Breast epithelium (tissue), 4 donors: Measurements from ENCODE around the gene KRTAP4-3. TPM values are rescaled to one million over a fixed set of nuclear protein-coding genes. Genes with fewer than 3 reads are reported as not detected.
"Not testable (repeated sequence)": the region's sequence is repeated elsewhere in the genome, so short reads cannot be mapped to it uniquely, and the experiment has no call there.

ENCODE experiments used
- DNase-seq, 2 donors: peaks; one replicate each; pipeline ENCODE4 v3.0.0-alpha.2; 2019; ENCODE audit warnings: low spot score in 2 of 2
- H3K27ac ChIP-seq, 2 donors: fragments of 200-600 bp; sonication (generic) in 1 of 2; one replicate each; pipeline ENCODE4 v1.5.1; 2016 to 2019; ENCODE audit warnings: mild to moderate bottlenecking in 1 of 2
- H3K27me3 ChIP-seq, 2 donors: fragments of 200-600 bp; sonication (generic) in 1 of 2; one replicate each; pipeline versions ENCODE4 v1.5.1 to v1.6.0; 2017 to 2019; ENCODE audit warnings: control low read depth in 1 of 2, mild to moderate bottlenecking in 1 of 2
- H3K36me3 ChIP-seq: fragments of 200-600 bp; one replicate; pipeline ENCODE4 v1.5.1; 2019
- H3K4me1 ChIP-seq, 2 donors: fragments of 200-600 bp; sonication (generic); one replicate each; pipeline ENCODE4 v1.5.1; 2016 to 2019; ENCODE audit warnings: control low read depth in 1 of 2
- H3K4me3 ChIP-seq, 3 donors: fragments of 200-600 bp; sonication (generic); 1 replicate in 2 of 3; 2 replicates in 1 of 3; pipeline ENCODE4 v1.5.1; 2016 to 2019; ENCODE audit warnings: mild to moderate bottlenecking in 3 of 3, moderate library complexity in 2 of 3
- H3K9me3 ChIP-seq, 2 donors: fragments of 200-600 bp; sonication (generic) in 1 of 2; one replicate each; pipeline ENCODE4 v1.5.1; 2016 to 2019; ENCODE audit warnings: control low read depth in 1 of 2
- POLR2A ChIP-seq: fragments of 450-650 bp; IDR thresholded peaks from one replicate; pipeline ENCODE4 v1.6.1; 2016; ENCODE audit warnings: antibody characterized with exemption, mild to moderate bottlenecking, moderate library complexity
- POLR2AphosphoS5 ChIP-seq, 3 donors: sonication (generic); formaldehyde crosslinking; IDR thresholded peaks; one replicate each; pipeline ENCODE4 v1.6.1; 2017; ENCODE audit warnings: antibody characterized with exemption in 3 of 3
- intact Hi-C: fragments of 100-400 bp; cut with DNase I; formaldehyde crosslinking; loops from one replicate; pipeline ENCODE4 v1.15.1; 2023; ENCODE audit warnings: low total_unique reads
- total RNA-seq, 3 donors: library from RNA; depleted of rRNA; stranded (reverse); fragments of >200 nt; gene quantifications; one replicate each; pipeline ENCODE4 v1.1.0, GENCODE V29; 2016
- TF ChIP-seq, protein P1 (sequence below), 3 donors: fragments of 450-650 bp; IDR thresholded peaks; one replicate each; pipeline ENCODE4 v1.5.1; 2016 to 2017; ENCODE audit warnings: antibody characterized with exemption in 3 of 3, mild to moderate bottlenecking in 3 of 3, moderate library complexity in 3 of 3

KRTAP4-3 gene
- total RNA-seq, 3 donors from 2014 or later: not detected

DNA sequence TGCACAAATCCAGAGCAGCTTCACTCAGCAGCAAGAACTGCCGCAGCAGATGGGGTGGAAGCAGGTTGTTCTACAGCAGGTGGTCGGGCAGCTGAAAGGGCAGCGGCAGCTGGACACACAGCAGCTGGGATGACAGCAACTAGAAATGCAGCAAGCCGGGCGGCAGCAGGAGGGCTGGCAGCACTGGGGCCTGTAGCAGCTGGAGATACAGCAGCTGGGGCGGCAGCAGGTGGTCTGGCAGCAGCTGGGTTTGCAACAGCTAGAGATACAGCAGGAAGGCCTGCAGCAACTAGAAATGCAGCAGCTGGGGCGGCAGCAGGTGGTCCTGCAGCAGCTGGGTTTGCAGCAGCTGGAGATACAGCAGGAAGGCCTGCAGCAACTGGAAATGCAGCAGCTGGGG lies 460 bp downstream of the KRTAP4-3 start:
- Histone ChIP-seq H3K9me3 (no peaks in the 10 kb centered on the region), H3K27me3 (no peaks in the 10 kb centered on the region), H3K36me3 (no peaks in the 10 kb centered on the region), H3K4me1 (no peaks in the 10 kb centered on the region), H3K27ac (no peak overlapping the region), H3K4me3 (no peak overlapping the region)
- no peak for DNase-seq
- intact Hi-C loops: no loop called here
- TF ChIP-seq, protein P1, sequence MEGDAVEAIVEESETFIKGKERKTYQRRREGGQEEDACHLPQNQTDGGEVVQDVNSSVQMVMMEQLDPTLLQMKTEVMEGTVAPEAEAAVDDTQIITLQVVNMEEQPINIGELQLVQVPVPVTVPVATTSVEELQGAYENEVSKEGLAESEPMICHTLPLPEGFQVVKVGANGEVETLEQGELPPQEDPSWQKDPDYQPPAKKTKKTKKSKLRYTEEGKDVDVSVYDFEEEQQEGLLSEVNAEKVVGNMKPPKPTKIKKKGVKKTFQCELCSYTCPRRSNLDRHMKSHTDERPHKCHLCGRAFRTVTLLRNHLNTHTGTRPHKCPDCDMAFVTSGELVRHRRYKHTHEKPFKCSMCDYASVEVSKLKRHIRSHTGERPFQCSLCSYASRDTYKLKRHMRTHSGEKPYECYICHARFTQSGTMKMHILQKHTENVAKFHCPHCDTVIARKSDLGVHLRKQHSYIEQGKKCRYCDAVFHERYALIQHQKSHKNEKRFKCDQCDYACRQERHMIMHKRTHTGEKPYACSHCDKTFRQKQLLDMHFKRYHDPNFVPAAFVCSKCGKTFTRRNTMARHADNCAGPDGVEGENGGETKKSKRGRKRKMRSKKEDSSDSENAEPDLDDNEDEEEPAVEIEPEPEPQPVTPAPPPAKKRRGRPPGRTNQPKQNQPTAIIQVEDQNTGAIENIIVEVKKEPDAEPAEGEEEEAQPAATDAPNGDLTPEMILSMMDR (IDR thresholded peaks at IDR 0.05): no peak
- TF ChIP-seq POLR2A (no peak), POLR2AphosphoS5 (IDR thresholded peaks at IDR 0.05) (no peak)

DNA sequence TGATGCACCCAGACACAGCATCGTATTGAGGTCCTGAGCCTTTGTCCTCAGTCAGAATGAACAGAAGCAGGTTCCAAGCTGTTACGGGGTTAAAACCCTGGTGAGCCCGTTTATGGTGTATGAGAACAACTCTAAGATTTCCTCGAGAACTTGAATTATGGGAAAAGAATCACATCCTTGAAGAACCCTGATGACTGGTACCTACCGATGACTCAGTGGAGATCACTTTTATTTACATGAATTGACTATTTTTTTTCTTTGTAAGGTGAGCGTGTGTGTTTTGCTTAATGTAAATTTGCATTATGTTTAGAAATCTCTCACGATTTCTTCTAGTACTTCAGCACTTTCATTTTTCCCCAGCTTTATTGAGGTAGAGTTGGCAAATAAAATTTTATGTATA lies 4.2 kb downstream of the KRTAP4-3 start:
- Histone ChIP-seq H3K4me1 (no peaks in the 10 kb centered on the region), H3K27me3 (no peaks in the 10 kb centered on the region), H3K4me3 (no peak overlapping the region), H3K27ac (no peak overlapping the region), H3K9me3 (no peaks in the 10 kb centered on the region), H3K36me3 (no peaks in the 10 kb centered on the region)
- DNase-seq: no peak
- TF ChIP-seq POLR2AphosphoS5 (IDR thresholded peaks at IDR 0.05) (no peak), POLR2A (no peak)
- TF ChIP-seq, protein P1 (IDR thresholded peaks at IDR 0.05): no peak
- intact Hi-C loops: no loop called here

DNA sequence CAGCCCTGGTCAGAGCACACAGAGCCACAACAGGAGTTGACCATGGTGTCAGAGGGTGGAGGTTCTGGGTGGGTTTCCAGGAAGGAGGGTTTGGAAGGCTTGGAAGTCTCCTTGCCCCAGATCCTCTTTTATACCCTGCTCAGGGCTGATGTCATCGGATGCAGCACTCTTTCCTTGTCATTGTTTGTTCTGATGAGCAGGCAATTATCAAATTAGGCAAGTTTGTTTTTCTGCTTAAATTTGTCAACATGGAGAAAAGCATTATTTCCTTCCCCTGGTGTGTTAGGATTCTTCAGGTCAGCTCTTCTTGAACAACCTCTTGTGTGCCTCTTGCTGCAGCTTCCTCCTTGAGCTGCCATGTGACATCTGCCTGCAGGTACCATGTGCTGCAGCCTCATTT lies 7.4 kb downstream of the KRTAP4-3 start, which contains the start of gene KRTAP4-4:
Gene KRTAP4-4 (minus strand): TSS at position 101 of the 400 bp plus-strand sequence. CDS start 57 bp downstream, at position 44.
- intact Hi-C loops: no loop called here
- H3K4me3 ChIP-seq: no peak within 1 kb of the TSS
- TF ChIP-seq POLR2A (no peak), POLR2AphosphoS5 (IDR thresholded peaks at IDR 0.05) (no peak)
- TF ChIP-seq, protein P1 (IDR thresholded peaks at IDR 0.05): no peak
- H3K9me3 ChIP-seq: no peaks in the 10 kb centered on the region
- no peak for DNase-seq
- no peak within 1 kb of the TSS for H3K27ac ChIP-seq
- no peaks in the 10 kb centered on the region for H3K27me3 ChIP-seq
- no peaks in the 10 kb centered on the region for H3K4me1 ChIP-seq
- no peaks in the 10 kb centered on the region for H3K36me3 ChIP-seq

DNA sequence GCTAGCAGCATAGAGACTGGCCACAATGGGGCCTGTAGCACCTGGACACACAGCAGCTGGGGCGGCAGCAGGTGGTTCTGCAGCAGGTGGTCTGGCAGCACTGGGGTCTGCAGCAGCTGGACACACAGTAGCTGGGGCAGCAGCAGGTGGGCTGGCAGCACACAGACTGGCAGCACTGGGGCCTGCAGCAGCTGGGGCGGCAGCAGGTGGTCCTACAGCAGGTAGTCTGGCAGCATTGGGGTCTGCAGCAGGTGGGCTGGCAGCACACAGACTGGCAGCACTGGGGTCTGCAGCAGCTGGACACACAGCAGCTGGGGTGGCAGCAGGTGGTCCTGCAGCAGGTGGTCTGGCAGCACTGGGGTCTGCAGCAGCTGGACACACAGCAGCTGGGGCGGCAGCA lies 7.8 kb downstream of the KRTAP4-3 start:
- H3K4me3 ChIP-seq, H3K27ac ChIP-seq, H3K4me1 ChIP-seq, DNase-seq, intact Hi-C loops, H3K36me3 ChIP-seq, H3K27me3 ChIP-seq, H3K9me3 ChIP-seq: not testable (repeated sequence)

DNA sequence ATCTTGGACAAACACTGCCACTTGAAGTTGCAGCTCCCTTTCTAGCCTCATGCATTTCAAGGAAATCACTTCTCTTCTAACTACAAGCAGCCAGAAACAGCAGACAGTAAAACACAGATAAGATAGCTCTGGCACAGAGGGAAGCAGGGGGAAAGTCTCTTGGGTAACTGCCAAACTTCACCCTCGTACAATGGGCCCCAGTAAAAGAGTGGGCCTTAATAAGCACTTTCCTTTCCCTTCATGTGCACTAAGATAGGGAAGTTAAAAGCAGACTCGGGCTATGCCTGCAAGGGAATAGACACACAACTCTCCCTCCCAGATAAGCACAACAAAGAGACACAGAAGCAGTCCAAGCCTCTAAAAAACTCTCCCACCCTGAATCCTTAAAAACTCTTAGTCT lies 14.2 kb downstream of the KRTAP4-3 start:
- no peak overlapping the region for H3K4me3 ChIP-seq
- TF ChIP-seq, protein P1 (IDR thresholded peaks at IDR 0.05): no peak
- TF ChIP-seq POLR2AphosphoS5 (IDR thresholded peaks at IDR 0.05) (no peak), POLR2A (no peak)
- H3K36me3 ChIP-seq: no peaks in the 10 kb centered on the region
- no peaks in the 10 kb centered on the region for H3K27me3 ChIP-seq
- no peak for DNase-seq
- no peaks in the 10 kb centered on the region for H3K4me1 ChIP-seq
- intact Hi-C loops: no loop called here
- no peaks in the 10 kb centered on the region for H3K9me3 ChIP-seq
- H3K27ac ChIP-seq: no peak overlapping the region

DNA sequence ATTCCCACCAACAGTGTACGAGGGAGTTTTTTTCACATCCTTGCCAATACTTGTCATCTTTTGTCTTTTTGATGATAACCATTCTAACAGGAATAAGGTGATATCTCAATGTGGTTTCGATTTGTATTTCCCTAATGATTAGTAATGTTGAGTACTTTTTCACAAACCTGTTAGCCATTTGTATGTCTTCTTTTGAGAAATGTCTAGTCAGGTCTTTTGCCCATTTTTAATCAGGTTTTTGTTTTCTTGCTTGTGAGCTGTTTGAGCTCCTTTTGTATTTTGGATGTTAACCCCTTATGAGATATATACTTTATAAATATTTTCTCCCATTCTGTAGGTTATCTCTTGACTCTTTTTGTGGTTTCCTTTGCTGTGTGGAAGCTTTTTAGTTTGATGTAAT lies 16.5 kb downstream of the KRTAP4-3 start:
- Histone ChIP-seq H3K4me1 (no peaks in the 10 kb centered on the region), H3K4me3 (no peak overlapping the region), H3K27me3 (no peaks in the 10 kb centered on the region), H3K9me3 (no peaks in the 10 kb centered on the region), H3K36me3 (no peaks in the 10 kb centered on the region), H3K27ac (no peak overlapping the region)
- TF ChIP-seq POLR2A: no peak
- no peak for DNase-seq
- intact Hi-C loops: no loop called here
